Measurements from ENCODE around the gene DCAF6.
A peak's percentile ranks its signal among the peaks of the same experiment; 100 is the strongest.
"Not testable (repeated sequence)": the region's sequence is repeated elsewhere in the genome, so short reads cannot be mapped to it uniquely, and the experiment has no call there.

Gene DCAF6

DNA sequence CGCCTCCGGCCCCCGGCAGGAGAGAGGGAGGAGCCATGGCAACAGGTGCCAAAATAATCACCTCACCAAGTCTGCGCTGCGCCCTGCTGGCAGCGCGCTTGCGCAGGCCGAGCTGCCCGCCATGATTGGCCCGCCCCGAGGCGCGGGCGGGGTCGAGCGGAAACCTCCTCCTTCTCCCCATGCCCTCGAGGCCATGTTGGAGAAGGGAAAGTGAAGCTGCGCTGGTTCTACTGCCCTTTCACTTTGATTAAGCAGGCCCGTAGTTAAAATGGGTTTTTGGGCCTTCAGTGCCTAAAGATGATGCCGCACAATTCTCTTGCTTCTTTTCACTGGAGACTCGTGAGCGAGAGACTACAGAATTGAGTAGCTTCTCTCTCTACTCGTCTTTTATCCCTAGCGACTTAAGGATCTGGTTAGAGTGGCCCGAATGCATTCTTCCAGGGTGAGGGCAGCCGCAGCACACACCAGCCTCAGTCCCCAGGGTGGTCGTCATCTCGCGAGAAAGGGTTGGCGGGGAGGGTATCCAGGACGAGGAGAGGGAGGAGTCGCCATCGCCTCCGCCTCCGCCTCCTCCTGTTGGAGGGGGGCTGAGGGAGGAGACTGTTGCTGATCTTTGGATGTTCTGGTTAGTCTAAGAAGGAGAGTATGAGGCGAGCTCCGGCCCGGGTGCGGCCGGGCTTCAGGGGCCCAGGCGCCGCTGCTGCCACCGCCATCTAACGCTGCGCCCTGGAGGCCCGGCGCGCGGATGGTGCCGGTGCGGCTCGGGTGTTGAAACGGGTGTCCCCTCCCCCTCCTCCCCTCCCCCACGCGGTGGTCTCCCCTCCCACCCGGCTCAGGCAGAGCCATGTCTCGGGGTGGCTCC is at the start of gene DCAF6:
TSS of gene DCAF6 (plus strand) at position 616 of the 862 bp plus-strand sequence. CDS start at position 845, 229 bp downstream.
- H3K4me1 ChIP-seq (ENCODE audit: control insufficient read depth, insufficient read depth, low read length) = peaks cover 15% of the 10 kb centered on the region
- H3K27me3 ChIP-seq (ENCODE audit: control insufficient read depth, insufficient read depth, low read length) = no peaks in the 10 kb centered on the region
- peak within 1 kb of the TSS; percentile 88 for H3K9ac ChIP-seq (ENCODE audit: low read length)
- H3K9me3 ChIP-seq (ENCODE audit: control insufficient read depth, insufficient read depth, low read depth, low read length) = no peaks in the 10 kb centered on the region
- no peaks in the 10 kb centered on the region for H3K36me3 ChIP-seq (ENCODE audit: control insufficient read depth, insufficient read depth, low read length)
- H3K27ac ChIP-seq (ENCODE audit: low read depth, low read length) = peak within 1 kb of the TSS; percentile 91
- peak within 1 kb of the TSS; percentile 74 for H3K4me3 ChIP-seq (ENCODE audit: low read depth, low read length)

DNA sequence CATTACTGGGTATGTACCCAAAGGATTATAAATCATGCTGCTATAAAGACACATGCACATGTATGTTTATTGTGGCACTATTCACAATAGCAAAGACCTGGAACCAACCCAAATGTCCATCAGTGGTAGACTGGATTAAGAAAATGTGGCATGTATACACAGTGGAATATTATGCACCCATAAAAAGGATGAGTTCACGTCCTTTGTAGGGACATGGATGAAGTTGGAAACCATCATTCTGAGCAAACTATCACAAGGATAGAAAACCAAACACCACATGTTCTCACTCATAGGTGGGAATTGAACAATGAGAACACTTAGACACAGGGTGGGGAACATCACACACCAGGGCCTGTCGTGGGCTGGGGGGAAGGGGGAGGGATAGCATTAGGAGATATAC is 49.3 kb upstream of the DCAF6 start:
- not testable (repeated sequence) for H3K27me3 ChIP-seq (ENCODE audit: control insufficient read depth, insufficient read depth, low read length); H3K27ac ChIP-seq (ENCODE audit: low read depth, low read length); H3K36me3 ChIP-seq (ENCODE audit: control insufficient read depth, insufficient read depth, low read length); H3K4me1 ChIP-seq (ENCODE audit: control insufficient read depth, insufficient read depth, low read length); H3K9ac ChIP-seq (ENCODE audit: low read length); H3K9me3 ChIP-seq (ENCODE audit: control insufficient read depth, insufficient read depth, low read depth, low read length); H3K4me3 ChIP-seq (ENCODE audit: low read depth, low read length)

- Histone ChIP-seq H3K27ac (ENCODE audit: low read depth, low read length) (no peak overlapping the region), H3K27me3 (ENCODE audit: control insufficient read depth, insufficient read depth, low read length) (no peaks in the 10 kb centered on the region), H3K36me3 (ENCODE audit: control insufficient read depth, insufficient read depth, low read length) (no peaks in the 10 kb centered on the region), H3K4me3 (ENCODE audit: low read depth, low read length) (no peak overlapping the region), H3K4me1 (ENCODE audit: control insufficient read depth, insufficient read depth, low read length) (no peaks in the 10 kb centered on the region), H3K9me3 (ENCODE audit: control insufficient read depth, insufficient read depth, low read depth, low read length) (0 out of 2 replicates have a peak, but pooled peaks cover 2% of the 10 kb centered on the region), H3K9ac (ENCODE audit: low read length) (no peak overlapping the region)
Measured at GRCh38 chr1:167890400-167890799, 46.1 kb upstream of the DCAF6 start.

DNA sequence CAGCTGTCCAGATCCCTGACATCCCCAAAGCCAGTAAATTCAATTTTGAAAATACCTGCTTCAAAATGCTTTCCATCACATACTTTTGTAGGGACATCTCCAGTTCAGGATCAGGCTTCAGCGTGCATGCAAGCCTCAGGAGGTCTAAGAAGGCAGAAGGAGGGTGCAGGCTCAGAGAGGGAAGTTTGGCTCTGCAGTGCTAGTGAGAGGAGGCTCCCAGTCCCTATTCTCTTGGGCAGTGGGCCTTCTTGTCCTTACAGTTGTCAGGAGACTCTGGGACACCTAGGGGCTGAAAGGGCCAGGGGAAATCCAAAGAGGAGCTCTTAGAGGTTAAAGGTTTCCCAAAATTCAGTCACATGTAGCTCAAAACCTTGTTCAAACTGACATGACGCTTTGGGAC is 42.7 kb upstream of the DCAF6 start:
- no peak overlapping the region for H3K9ac ChIP-seq (ENCODE audit: low read length)
- no peak overlapping the region for H3K4me3 ChIP-seq (ENCODE audit: low read depth, low read length)
- H3K27me3 ChIP-seq (ENCODE audit: control insufficient read depth, insufficient read depth, low read length) = no peaks in the 10 kb centered on the region

GRCh38 chr1:167898578-167899222 is 37.8 kb upstream of the DCAF6 start:
- Histone ChIP-seq H3K9me3 (ENCODE audit: control insufficient read depth, insufficient read depth, low read depth, low read length) (no peaks in the 10 kb centered on the region), H3K4me1 (ENCODE audit: control insufficient read depth, insufficient read depth, low read length) (no peaks in the 10 kb centered on the region), H3K4me3 (ENCODE audit: low read depth, low read length) (no peak overlapping the region), H3K27ac (ENCODE audit: low read depth, low read length) (no peak overlapping the region), H3K27me3 (ENCODE audit: control insufficient read depth, insufficient read depth, low read length) (no peaks in the 10 kb centered on the region), H3K9ac (ENCODE audit: low read length) (no peak overlapping the region), H3K36me3 (ENCODE audit: control insufficient read depth, insufficient read depth, low read length) (no peaks in the 10 kb centered on the region)

More for the DNA sequence above, 42.7 kb upstream of the DCAF6 start:
- Histone ChIP-seq H3K27ac (ENCODE audit: low read depth, low read length) (no peak overlapping the region), H3K4me1 (ENCODE audit: control insufficient read depth, insufficient read depth, low read length) (no peaks in the 10 kb centered on the region), H3K36me3 (ENCODE audit: control insufficient read depth, insufficient read depth, low read length) (no peaks in the 10 kb centered on the region), H3K9me3 (ENCODE audit: control insufficient read depth, insufficient read depth, low read depth, low read length) (no peaks in the 10 kb centered on the region)

DNA sequence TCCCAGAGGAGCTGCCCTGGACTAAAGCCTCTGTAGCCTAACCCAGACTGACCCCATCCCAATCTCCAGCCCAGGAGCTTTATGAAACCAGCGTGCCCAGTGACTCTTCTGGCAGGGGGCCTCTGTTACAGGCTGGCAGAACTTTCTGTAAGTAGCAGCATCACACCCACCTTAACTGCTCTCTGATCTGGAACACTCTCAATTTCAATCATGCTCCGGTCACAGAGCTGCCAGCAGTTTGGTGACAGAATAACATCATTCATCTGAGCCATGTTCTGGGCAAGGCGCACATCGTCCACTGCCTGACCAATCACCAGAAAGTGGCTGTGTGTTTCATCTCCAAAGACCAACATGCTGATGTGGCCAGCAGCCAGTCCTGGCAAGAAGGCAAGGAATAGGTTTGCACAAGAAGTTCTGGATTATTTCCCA is 37.2 kb upstream of the DCAF6 start:
- no peak overlapping the region for H3K4me3 ChIP-seq (ENCODE audit: low read depth, low read length)
- H3K27ac ChIP-seq (ENCODE audit: low read depth, low read length) = no peak overlapping the region
- no peaks in the 10 kb centered on the region for H3K9me3 ChIP-seq (ENCODE audit: control insufficient read depth, insufficient read depth, low read depth, low read length)
- H3K9ac ChIP-seq (ENCODE audit: low read length) = no peak overlapping the region
- no peaks in the 10 kb centered on the region for H3K27me3 ChIP-seq (ENCODE audit: control insufficient read depth, insufficient read depth, low read length)
- no peaks in the 10 kb centered on the region for H3K36me3 ChIP-seq (ENCODE audit: control insufficient read depth, insufficient read depth, low read length)
- H3K4me1 ChIP-seq (ENCODE audit: control insufficient read depth, insufficient read depth, low read length) = no peaks in the 10 kb centered on the region; the same call in 1 of the 2 replicates

DNA sequence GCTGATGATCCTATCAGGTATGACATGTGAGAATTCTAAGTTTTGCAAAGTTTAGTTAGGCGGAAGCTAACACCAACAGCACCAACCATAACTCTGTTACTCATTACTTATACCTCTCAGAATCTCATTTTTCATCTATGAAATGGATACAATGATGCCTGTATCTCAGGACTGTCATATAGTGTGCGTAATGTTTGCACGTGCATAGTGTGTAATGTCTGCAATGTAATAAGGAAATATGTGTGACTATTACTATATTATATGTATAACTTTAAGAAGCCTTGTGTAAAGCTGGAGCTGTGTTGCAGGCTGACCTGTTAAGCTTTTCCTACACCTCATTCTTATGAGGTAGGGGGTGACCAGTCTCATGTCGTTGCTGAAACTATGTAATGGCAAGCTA is 35.6 kb upstream of the DCAF6 start:
- H3K36me3 ChIP-seq (ENCODE audit: control insufficient read depth, insufficient read depth, low read length) = no peaks in the 10 kb centered on the region
- no peaks in the 10 kb centered on the region for H3K9me3 ChIP-seq (ENCODE audit: control insufficient read depth, insufficient read depth, low read depth, low read length)
- H3K4me3 ChIP-seq (ENCODE audit: low read depth, low read length) = no peak overlapping the region
- no peak overlapping the region for H3K27ac ChIP-seq (ENCODE audit: low read depth, low read length)
- peaks cover 15% of the 10 kb centered on the region for H3K4me1 ChIP-seq (ENCODE audit: control insufficient read depth, insufficient read depth, low read length)
- H3K27me3 ChIP-seq (ENCODE audit: control insufficient read depth, insufficient read depth, low read length) = no peaks in the 10 kb centered on the region
- H3K9ac ChIP-seq (ENCODE audit: low read length) = no peak overlapping the region

DNA sequence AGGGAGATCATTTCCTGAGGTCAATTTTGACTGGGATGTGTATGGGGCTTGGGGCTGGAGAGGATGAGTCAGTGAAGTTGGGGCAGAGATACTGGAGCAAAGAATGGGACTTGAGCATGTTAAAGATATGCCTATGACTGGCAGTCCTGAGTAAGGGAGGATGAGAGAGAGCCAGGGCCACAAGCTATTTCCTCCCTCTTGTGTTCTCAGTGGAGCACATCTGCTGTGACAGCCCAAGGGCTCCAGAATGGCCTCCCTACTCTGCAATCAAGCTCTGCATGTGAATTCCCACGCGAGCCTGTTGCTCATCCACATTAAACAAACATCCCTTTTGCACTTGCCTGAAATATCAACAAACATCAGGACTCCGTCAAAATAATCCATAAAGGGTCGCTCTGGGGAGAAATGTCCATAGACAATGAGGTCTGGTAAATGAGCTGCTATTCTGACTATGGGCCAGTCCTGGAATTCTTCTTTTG is 31.8 kb upstream of the DCAF6 start:
- no peak overlapping the region for H3K9ac ChIP-seq (ENCODE audit: low read length)
- peaks cover 15% of the 10 kb centered on the region for H3K4me1 ChIP-seq (ENCODE audit: control insufficient read depth, insufficient read depth, low read length)
- H3K27me3 ChIP-seq (ENCODE audit: control insufficient read depth, insufficient read depth, low read length) = no peaks in the 10 kb centered on the region
- H3K27ac ChIP-seq (ENCODE audit: low read depth, low read length) = no peak overlapping the region
- H3K9me3 ChIP-seq (ENCODE audit: control insufficient read depth, insufficient read depth, low read depth, low read length) = peaks cover 10% of the 10 kb centered on the region
- H3K4me3 ChIP-seq (ENCODE audit: low read depth, low read length) = no peak overlapping the region
- H3K36me3 ChIP-seq (ENCODE audit: control insufficient read depth, insufficient read depth, low read length) = no peaks in the 10 kb centered on the region

GRCh38 chr1:167905182-167905581 is 31.3 kb upstream of the DCAF6 start:
- Histone ChIP-seq H3K27ac (ENCODE audit: low read depth, low read length) (no peak overlapping the region), H3K9ac (ENCODE audit: low read length) (no peak overlapping the region), H3K36me3 (ENCODE audit: control insufficient read depth, insufficient read depth, low read length) (no peaks in the 10 kb centered on the region), H3K4me1 (ENCODE audit: control insufficient read depth, insufficient read depth, low read length) (peaks cover 15% of the 10 kb centered on the region), H3K27me3 (ENCODE audit: control insufficient read depth, insufficient read depth, low read length) (no peaks in the 10 kb centered on the region), H3K9me3 (ENCODE audit: control insufficient read depth, insufficient read depth, low read depth, low read length) (peaks cover 15% of the 10 kb centered on the region), H3K4me3 (ENCODE audit: low read depth, low read length) (no peak overlapping the region)

DNA sequence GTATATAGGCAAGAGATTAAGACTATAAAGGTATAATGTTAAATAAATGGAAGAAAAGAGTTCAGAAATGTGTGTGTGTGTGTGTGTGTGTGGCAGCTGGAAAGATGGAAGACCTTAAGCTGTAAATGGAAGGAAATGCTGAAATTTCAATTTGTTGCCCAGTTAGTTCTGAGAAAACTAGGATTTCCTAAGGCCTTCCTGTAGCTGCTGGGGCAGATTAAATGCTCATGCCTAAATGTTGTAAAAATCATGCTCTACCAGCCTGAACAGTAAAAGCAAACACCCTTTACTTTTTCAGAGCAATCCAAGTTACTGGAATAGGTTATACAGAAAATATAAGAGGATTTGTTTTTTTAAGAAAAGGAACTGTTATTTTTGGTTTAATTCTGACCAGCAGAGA is 30.8 kb upstream of the DCAF6 start:
- H3K4me3 ChIP-seq (ENCODE audit: low read depth, low read length) = no peak overlapping the region

DNA sequence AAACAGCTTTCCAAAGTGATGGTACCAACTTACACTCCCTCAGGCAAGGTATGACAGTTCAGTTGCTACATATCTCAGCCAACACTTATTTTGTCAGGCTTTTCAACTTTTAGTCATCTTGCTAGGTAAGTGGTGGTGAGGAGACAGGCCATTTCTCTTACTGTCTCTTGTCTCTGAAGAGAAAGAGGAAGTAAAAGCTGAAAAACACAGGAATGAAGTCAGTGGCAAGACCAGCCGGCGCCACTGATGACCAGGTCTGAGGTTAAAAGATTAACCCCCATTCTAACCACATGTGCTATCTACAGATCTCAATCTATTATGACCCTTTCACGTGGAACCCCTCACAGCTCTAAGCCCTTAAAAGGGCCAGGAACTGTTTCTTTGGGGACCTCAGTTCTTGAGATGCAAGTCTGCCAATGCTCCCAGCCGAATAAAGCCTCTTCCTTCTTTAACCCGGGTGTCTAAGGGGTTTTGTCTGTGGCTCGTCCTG is 26.7 kb upstream of the DCAF6 start:
- Histone ChIP-seq H3K27me3 (ENCODE audit: control insufficient read depth, insufficient read depth, low read length) (no peaks in the 10 kb centered on the region), H3K4me3 (ENCODE audit: low read depth, low read length) (no peak overlapping the region), H3K27ac (ENCODE audit: low read depth, low read length) (no peak overlapping the region), H3K4me1 (ENCODE audit: control insufficient read depth, insufficient read depth, low read length) (peaks cover 30% of the 10 kb centered on the region), H3K9me3 (ENCODE audit: control insufficient read depth, insufficient read depth, low read depth, low read length) (peaks cover 21% of the 10 kb centered on the region), H3K9ac (ENCODE audit: low read length) (no peak overlapping the region), H3K36me3 (ENCODE audit: control insufficient read depth, insufficient read depth, low read length) (no peaks in the 10 kb centered on the region)

More for the DNA sequence above, 30.8 kb upstream of the DCAF6 start:
- peaks cover 15% of the 10 kb centered on the region for H3K4me1 ChIP-seq (ENCODE audit: control insufficient read depth, insufficient read depth, low read length)
- no peak overlapping the region for H3K27ac ChIP-seq (ENCODE audit: low read depth, low read length)
- no peaks in the 10 kb centered on the region for H3K27me3 ChIP-seq (ENCODE audit: control insufficient read depth, insufficient read depth, low read length)
- no peaks in the 10 kb centered on the region for H3K36me3 ChIP-seq (ENCODE audit: control insufficient read depth, insufficient read depth, low read length)
- peaks cover 20% of the 10 kb centered on the region for H3K9me3 ChIP-seq (ENCODE audit: control insufficient read depth, insufficient read depth, low read depth, low read length)
- no peak overlapping the region for H3K9ac ChIP-seq (ENCODE audit: low read length)
